ENCODE results near the gene CASP5.

The CASP5 gene

DNA sequence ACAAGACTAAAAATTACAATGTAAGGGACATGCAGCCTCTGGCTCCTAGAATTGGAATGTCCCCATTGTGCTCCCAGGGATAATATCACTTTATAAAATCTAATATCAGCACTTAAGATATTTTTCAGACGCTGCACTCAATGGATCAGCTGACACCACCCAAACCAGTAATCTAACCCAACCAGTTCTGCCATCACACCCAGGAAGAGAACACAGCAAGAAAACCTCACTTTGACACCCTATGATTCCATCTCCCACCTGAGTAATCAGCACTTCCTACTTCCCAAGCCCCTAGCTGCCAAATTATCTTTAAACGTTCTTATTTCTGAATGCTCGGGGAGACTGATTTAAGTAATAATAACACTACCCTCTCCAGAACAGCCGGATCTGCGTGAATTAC lies 57.2 kb downstream of the CASP5 start:
- DNase-seq = no peak

DNA sequence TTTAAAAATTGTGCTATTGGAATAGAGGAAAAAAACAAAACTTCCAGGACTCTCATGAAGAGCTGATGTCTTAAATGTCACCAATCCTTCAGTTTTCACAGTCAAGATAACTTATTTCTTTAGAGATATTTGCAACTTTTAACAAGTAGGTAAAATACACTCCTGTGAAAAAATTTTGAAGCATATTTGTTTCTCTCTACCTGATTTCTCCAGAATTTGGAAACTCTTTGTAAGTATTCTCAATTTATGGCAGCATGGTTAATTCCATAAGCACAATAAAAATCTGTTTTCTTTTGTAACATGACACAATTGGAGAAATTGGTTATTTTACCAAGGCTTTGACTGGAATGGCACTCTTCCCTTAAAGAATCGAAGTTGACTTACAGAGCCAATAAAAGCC lies 58.7 kb downstream of the CASP5 start:
- no peak for DNase-seq

DNA sequence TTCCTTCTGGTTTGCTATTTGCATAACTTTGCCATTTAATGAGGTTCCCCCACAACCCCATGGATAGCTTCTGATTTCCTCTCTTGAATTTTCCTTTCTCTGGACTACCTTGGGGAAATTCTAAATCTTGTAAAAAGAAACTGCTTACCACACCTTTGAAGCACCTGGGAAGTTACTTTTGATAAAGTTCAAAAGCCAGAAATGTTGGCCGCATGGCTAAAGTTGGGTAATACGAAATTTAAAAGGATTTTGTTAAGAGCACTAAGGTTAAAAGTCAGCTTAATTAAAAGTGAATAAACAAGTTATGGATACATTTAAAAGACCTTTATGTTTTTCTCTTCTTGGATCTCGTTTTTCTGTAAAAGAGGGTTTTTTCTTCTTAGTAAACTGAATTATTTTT lies 60.1 kb downstream of the CASP5 start:
- no peak for DNase-seq

DNA sequence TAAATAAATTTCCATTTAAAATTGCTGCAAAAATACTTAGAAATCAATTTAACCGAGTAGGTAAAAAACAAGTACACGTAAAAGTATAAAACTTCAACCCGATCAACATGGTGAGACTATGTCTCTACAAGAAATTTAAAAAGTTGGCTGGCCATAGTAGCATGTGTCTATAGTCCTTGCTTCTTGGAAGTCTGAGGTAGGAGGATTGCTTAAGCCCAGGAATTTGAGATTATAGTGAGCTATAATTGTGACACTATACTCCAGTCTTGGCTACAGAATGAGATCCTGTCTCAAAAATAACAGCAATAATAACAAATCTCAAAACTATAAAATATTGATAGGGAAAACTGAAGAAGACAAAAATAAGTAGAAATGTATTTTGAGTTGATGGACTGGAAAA lies 65.7 kb downstream of the CASP5 start:
- DNase-seq = no peak

DNA sequence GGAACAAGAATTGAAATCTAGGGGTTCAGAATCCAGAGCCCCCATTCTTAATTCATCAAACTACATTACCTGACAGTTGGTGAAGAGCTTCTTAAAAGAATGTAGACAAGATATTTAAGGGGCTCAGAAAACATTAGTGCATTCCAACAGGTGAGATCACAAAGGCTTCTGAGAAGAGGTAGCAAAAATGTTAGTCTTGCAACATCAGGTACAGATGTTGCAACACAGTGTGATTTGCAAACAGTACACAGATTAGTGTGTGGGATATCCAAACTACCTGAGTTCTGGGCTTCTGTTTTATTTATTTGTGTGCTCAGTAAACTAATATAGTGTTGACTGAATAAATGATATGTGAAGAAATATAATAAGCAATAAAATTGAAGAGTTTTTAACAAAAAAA lies 66.4 kb downstream of the CASP5 start:
- DNase-seq = no peak

DNA sequence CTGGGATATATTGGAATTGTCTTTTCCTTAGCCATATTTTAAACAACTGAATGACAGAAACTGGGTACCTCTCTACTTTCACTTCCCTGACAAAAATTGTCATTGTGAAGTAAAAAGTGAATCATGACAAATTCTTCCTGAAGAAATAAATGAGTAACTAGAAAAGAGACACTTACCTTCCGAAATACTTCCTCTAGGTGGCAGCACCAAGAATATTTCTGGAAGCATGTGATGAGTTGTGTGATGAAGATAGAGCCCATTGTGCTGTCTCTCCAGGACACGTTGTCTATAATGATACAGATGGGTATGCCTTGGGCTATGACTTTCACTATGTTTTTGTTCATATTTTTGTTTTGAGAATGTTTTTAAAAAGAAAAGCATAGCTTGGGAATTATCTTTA lies 76.1 kb downstream of the CASP5 start:
- no peak for DNase-seq
